ENCODE results near the gene BRPF1. TPM values are rescaled to one million over a fixed set of nuclear protein-coding genes. Genes with fewer than 3 reads are reported as not detected.

BRPF1 gene
- total and polyA plus RNA-seq, 4 donors: 8.3 to 26.4 (median 16.0) TPM

DNA sequence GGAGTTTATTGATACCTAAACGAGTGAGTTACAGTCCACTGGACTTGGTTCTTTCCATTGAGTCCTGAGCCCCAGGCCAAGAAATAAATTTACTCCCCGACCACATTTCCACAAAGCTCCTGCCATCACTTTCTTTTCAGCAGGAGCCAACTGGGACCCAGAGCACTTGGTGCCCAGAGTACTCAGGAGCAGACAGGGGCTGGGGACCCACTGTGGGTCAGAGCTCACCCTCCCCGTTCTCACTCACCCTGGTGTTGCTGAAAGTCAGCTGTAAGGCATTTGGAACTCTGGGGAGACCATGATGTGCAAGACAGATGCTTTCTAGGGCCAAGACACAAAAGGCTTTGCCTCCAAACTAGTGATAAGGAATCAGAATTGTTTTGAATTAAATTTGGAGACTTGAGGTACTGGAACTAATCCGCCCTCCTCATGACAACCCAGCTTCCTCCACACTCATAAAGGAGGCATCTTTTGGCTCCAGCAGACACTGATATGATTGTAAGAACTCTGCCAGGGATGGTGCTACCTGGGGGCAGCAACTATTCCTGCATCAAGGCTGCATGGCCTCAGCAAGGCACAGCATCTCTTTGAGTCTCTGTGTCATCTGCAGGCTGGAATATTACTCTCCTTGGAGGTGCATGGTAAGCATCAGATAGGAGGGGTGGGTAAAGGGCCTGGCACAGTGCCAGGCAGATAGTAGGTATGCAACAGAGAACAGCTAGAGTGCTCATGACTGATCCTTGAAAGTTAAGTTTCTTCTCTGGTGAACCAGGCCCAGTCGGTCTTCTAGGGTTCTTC is 45.6 kb downstream of the BRPF1 start:
- TF ChIP-seq, protein P1, sequence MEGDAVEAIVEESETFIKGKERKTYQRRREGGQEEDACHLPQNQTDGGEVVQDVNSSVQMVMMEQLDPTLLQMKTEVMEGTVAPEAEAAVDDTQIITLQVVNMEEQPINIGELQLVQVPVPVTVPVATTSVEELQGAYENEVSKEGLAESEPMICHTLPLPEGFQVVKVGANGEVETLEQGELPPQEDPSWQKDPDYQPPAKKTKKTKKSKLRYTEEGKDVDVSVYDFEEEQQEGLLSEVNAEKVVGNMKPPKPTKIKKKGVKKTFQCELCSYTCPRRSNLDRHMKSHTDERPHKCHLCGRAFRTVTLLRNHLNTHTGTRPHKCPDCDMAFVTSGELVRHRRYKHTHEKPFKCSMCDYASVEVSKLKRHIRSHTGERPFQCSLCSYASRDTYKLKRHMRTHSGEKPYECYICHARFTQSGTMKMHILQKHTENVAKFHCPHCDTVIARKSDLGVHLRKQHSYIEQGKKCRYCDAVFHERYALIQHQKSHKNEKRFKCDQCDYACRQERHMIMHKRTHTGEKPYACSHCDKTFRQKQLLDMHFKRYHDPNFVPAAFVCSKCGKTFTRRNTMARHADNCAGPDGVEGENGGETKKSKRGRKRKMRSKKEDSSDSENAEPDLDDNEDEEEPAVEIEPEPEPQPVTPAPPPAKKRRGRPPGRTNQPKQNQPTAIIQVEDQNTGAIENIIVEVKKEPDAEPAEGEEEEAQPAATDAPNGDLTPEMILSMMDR (IDR thresholded peaks at IDR 0.05; ENCODE audit: control extremely low read depth, extremely low read depth): no peak
- Histone ChIP-seq H3K27me3 (ENCODE audit: control insufficient read depth in 3 of 3, insufficient read depth in 3 of 3, low read length in 2 of 3) (no peaks in the 10 kb centered on the region), H3K4me1 (ENCODE audit: control insufficient read depth in 5 of 5, insufficient read depth in 5 of 5, low read length in 5 of 5) (peaks cover 0 to 3% (median 0%) of the 10 kb centered on the region in 5 donors), H3K9me3 (ENCODE audit: control insufficient read depth in 4 of 4, insufficient read depth in 3 of 4, low read length in 3 of 4) (no peaks in the 10 kb centered on the region), H3K4me3 (no peak overlapping the region), H3K27ac (ENCODE audit: low read depth in 1 of 2, low read length in 1 of 2) (no peak overlapping the region), H3K9ac (ENCODE audit: insufficient read depth in 1 of 2, low read length in 2 of 2) (no peak overlapping the region), H3K36me3 (ENCODE audit: control insufficient read depth in 4 of 4, insufficient read depth in 4 of 4, low read length in 4 of 4) (peaks cover 0 to 14% (median 9%) of the 10 kb centered on the region in 4 donors)
- ATAC-seq (ENCODE audit: insufficient read depth, low FRiP score): no peak
- DNase-seq: no peak
- 65 to 78% methylated on average over 5 of the region's 5 CpGs for whole genome bisulfite sequencing, 2 donors

GRCh38 chr3:9777694-9778021 is 46.1 kb downstream of the BRPF1 start:
- DNase-seq: no peak
- ATAC-seq (ENCODE audit: insufficient read depth, low FRiP score): no peak
- WGBS, 2 donors: 86 to 100% methylated on average over 1 of the region's 1 CpG
- TF ChIP-seq, protein P1 (IDR thresholded peaks at IDR 0.05; ENCODE audit: control extremely low read depth, extremely low read depth): no peak
- H3K36me3 ChIP-seq (ENCODE audit: control insufficient read depth in 4 of 4, insufficient read depth in 4 of 4, low read length in 4 of 4): peaks cover 4 to 16% (median 12%) of the 10 kb centered on the region in 4 donors
- H3K27ac ChIP-seq (ENCODE audit: low read depth in 1 of 2, low read length in 1 of 2): no peak overlapping the region
- H3K9me3 ChIP-seq (ENCODE audit: control insufficient read depth in 4 of 4, insufficient read depth in 3 of 4, low read length in 3 of 4): no peaks in the 10 kb centered on the region
- H3K4me3 ChIP-seq: no peak overlapping the region
- H3K4me1 ChIP-seq (ENCODE audit: control insufficient read depth in 5 of 5, insufficient read depth in 5 of 5, low read length in 5 of 5): peaks cover 0 to 3% (median 0%) of the 10 kb centered on the region in 5 donors
- no peaks in the 10 kb centered on the region for H3K27me3 ChIP-seq (ENCODE audit: control insufficient read depth in 3 of 3, insufficient read depth in 3 of 3, low read length in 2 of 3)
- H3K9ac ChIP-seq (ENCODE audit: insufficient read depth in 1 of 2, low read length in 2 of 2): no peak overlapping the region

GRCh38 chr3:9778143-9779074 is 46.9 kb downstream of the BRPF1 start:
- peaks cover 7 to 16% (median 13%) of the 10 kb centered on the region in 4 donors for H3K36me3 ChIP-seq (ENCODE audit: control insufficient read depth in 4 of 4, insufficient read depth in 4 of 4, low read length in 4 of 4)
- no peaks in the 10 kb centered on the region for H3K27me3 ChIP-seq (ENCODE audit: control insufficient read depth in 3 of 3, insufficient read depth in 3 of 3, low read length in 2 of 3)
- ATAC-seq (ENCODE audit: insufficient read depth, low FRiP score): peak; percentile 38
- TF ChIP-seq, protein P1 (IDR thresholded peaks at IDR 0.05; ENCODE audit: control extremely low read depth, extremely low read depth): no peak
- no peak for DNase-seq
- H3K9ac ChIP-seq (ENCODE audit: insufficient read depth in 1 of 2, low read length in 2 of 2): no peak overlapping the region
- no peaks in the 10 kb centered on the region for H3K9me3 ChIP-seq (ENCODE audit: control insufficient read depth in 4 of 4, insufficient read depth in 3 of 4, low read length in 3 of 4)
- WGBS, 2 donors: 82 to 88% methylated on average over 5 of the region's 5 CpGs
- no peak overlapping the region for H3K4me3 ChIP-seq
- H3K27ac ChIP-seq (ENCODE audit: low read depth in 1 of 2, low read length in 1 of 2): no peak overlapping the region
- peaks cover 0 to 3% (median 0%) of the 10 kb centered on the region in 5 donors for H3K4me1 ChIP-seq (ENCODE audit: control insufficient read depth in 5 of 5, insufficient read depth in 5 of 5, low read length in 5 of 5)
